Epithelial cell of prostate (primary cell): ENCODE results near the gene NR3C1.

Source experiments
- DNase-seq: peaks from one replicate; pipeline ENCODE4 v3.0.0-alpha.2; 2011; ENCODE audit warnings: low read depth, low spot score
- H3K27ac ChIP-seq: fragments of 450-650 bp; 2 replicates; pipeline ENCODE4 v1.5.1; 2017; ENCODE audit warnings: mild to moderate bottlenecking

The NR3C1 gene

GRCh38 chr5:143247134-143247815, 156.2 kb downstream of the NR3C1 start:
- no peak for DNase-seq
- H3K27ac ChIP-seq: no peak overlapping the region

DNA sequence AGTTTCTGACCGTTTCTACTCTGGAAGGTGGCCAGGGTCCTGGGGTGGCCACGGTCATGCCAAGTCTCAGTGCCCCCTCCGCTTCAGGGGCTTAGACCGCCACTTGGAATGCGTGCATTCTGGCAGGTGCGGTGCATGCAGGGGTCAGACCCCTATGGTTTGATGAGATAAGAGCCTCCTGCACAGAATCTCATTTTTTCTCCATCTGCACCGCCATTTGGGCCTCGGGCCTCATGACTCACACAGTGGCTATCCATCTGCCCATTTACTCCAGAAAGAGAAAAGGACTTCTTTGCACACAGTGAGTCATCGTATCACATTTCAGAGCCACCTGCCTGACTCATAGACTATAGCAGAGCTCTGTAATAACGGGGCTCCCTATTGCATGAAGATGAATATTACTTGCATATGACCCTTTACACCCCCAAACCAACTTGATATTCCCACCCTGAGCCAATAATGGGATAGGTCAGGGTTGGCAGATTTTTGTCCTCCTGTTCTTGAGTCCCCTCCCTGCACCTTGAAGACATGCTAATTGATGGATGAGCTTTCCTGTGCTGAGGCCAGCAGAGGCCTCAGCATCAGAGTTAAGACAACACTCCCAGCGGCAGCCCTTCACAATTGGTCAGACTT, 157.4 kb downstream of the NR3C1 start:
- DNase-seq: peak; percentile 75
- peak overlapping the region; percentile 98 for H3K27ac ChIP-seq

- peak overlapping the region; percentile 98 for H3K27ac ChIP-seq
Observed at GRCh38 chr5:143244990-143245389, 158.5 kb downstream of the NR3C1 start.

GRCh38 chr5:143244000-143244736, 159.3 kb downstream of the NR3C1 start:
- peak; percentile 86 for DNase-seq
- H3K27ac ChIP-seq: peak overlapping the region; percentile 98

More at GRCh38 chr5:143244990-143245389, 158.5 kb downstream of the NR3C1 start:
- DNase-seq: no peak

DNA sequence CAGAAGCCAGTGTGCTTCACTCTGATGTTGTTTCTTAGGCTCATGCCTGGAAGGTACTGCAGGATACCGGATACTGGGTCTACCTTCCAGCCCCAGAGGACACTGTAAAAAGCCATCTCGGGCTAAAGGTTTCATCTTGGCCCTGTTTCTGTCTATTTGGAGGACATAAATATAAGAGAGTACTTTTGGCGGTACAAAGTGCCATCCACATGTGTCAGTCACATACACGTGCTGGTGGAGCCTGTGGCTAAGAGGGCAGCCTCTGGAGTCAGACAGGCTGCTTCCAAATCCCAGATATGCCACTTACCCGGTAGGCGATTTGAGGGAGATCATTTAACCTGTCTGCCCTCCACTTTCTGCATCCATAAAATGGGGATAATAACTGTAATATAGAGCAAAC, 160.4 kb downstream of the NR3C1 start:
- DNase-seq: no peak
- H3K27ac ChIP-seq: peak overlapping the region; percentile 98

DNA sequence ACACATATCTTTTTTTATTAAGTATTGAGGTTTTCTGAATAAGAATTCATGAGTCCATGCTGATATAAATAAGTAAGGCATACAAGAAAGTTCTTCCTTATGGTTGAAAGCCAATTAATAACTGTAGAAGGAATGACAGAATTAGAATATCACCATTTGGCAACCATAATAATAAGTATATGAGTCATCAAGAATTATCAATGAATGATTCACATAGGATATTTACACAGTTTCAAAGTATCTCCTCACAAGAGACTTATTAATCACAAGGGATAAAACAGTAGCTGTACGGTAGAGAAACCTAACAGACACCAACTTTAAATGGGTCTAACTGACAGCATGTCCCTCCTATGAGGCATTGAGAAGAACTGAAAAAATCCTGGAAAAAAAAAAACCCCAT, 161.6 kb downstream of the NR3C1 start:
- peak; percentile 53 for DNase-seq
- H3K27ac ChIP-seq: peak overlapping the region; percentile 98

- DNase-seq: no peak
- H3K27ac ChIP-seq: no peak overlapping the region
Observed at GRCh38 chr5:143239882-143240518, 163.5 kb downstream of the NR3C1 start.

DNA sequence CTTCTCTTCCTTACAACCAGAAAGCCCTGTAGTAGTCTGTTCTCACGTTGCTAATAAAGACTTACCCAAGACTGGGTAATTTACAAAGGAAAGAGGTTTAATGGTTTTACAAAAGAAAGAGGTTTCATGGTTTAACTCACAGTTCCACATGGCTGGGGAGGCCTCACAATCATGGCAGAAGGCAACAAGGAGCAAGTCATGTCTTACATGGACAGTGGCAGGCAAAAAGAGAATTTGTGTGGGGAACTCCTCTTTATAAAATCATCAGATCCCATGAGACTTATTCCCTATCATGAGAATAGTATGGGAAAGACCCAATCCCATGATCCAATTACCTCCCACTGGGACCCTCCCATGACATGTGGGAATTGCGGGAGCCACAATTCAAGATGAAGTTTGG, 164.9 kb downstream of the NR3C1 start:
- DNase-seq: no peak
- no peak overlapping the region for H3K27ac ChIP-seq

GRCh38 chr5:143237664-143238063, 165.8 kb downstream of the NR3C1 start:
- DNase-seq: no peak
- H3K27ac ChIP-seq: no peak overlapping the region

- H3K27ac ChIP-seq: peak overlapping the region; percentile 93
- no peak for DNase-seq
Observed at GRCh38 chr5:143236682-143237081, 166.8 kb downstream of the NR3C1 start.

- DNase-seq: peak; percentile 97
- peak overlapping the region; percentile 93 for H3K27ac ChIP-seq
Observed at GRCh38 chr5:143235423-143235822, 168.1 kb downstream of the NR3C1 start.

DNA sequence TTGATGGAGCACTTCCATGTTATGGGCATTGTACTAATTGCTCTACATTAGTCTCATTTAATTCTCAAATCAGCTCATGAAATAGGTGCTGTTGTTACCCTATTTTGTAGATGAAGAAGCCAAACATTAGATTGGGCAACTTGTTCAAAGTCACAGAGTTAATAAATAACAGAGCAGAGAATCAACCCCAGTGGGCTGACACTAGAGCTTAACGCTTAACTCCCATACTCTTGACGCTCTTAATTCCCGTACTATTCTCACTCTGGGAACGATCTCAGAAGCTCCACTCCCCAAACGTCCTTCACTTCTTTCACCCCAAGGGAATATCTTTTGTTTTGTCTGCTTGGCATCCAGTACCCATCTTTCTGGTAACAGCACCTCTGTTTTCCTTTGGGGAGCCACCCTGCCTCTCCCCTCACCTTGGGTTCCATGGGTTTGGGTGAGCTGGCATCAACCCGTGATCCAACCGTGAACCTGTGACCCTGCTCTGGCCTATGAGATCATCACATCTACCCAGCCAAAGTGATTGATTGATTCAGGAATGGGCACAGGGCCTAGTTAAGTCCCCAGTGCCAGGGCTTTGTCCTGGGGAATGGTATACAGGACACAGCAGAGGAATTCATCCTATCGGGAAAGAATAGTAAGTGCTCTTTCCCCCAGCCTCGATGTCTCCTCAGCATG, 169.2 kb downstream of the NR3C1 start:
- peak overlapping the region; percentile 93 for H3K27ac ChIP-seq
- DNase-seq: no peak

GRCh38 chr5:143233031-143233430, 170.5 kb downstream of the NR3C1 start:
- no peak overlapping the region for H3K27ac ChIP-seq
- DNase-seq: no peak

DNA sequence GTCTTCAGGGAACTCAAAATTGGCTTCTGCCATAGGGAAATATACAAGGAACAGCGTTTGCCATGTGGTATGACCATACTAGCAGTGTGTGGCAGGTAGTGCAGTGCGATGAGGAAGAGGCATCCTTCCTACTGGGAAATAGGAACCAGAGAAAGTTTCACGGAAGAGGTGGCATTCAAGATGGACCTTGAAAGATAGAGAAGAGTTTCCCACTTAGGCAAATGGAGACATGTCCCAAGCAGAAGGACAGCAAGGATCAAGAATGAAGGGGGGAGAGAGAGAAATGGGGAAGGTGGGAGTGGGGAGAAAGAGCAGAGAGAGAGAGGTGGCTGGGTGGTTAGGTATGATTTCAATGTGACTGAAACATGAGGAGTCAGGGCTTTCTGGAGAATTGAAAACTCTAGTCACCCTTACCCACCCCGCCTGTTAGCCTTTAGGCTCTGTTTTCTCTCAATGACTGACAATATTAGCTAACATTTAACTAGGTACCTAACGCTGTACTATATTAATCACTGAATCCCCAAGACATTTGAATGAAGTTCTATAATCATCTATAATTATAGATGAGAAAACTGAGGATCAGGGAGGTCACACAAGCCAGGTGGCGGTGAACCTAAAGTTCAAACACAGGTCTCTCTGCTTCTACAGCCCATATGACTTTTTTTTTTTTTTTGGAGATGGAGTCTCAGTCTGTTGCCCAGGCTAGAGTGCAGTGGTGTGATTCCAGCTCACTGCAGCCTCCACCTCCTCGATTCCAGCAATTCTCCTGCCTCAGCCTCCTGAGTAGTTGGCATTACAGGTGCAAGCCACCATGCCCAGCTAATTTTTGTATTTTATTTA, 171.3 kb downstream of the NR3C1 start:
- no peak for DNase-seq
- no peak overlapping the region for H3K27ac ChIP-seq

- DNase-seq: no peak
- H3K27ac ChIP-seq: no peak overlapping the region
Observed at GRCh38 chr5:143231416-143231815, 172.1 kb downstream of the NR3C1 start.

GRCh38 chr5:143230676-143230996, 172.8 kb downstream of the NR3C1 start:
- DNase-seq: no peak
- no peak overlapping the region for H3K27ac ChIP-seq

- H3K27ac ChIP-seq: no peak overlapping the region
- no peak for DNase-seq
Observed at GRCh38 chr5:143229896-143230675, 173.4 kb downstream of the NR3C1 start.

- no peak for DNase-seq
- H3K27ac ChIP-seq: no peak overlapping the region
Observed at GRCh38 chr5:143229426-143229895, 174.0 kb downstream of the NR3C1 start.
